Measurements from ENCODE around the gene GPNMB.
"Not testable (repeated sequence)": the region's sequence is repeated elsewhere in the genome, so short reads cannot be mapped to it uniquely, and the experiment has no call there.

GPNMB gene

GRCh38 chr7:23246555-23246954, at the start of gene GPNMB:
Gene GPNMB, plus strand, starts transcription at chr7:23246775. Its CDS starts 83 bp downstream, at chr7:23246858.
- DNase-seq (ENCODE audit: low read depth) = no peak

GRCh38 chr7:23197745-23198144, 48.8 kb upstream of the GPNMB start:
- not testable (repeated sequence) for DNase-seq (ENCODE audit: low read depth)

GRCh38 chr7:23200331-23200730, 46.2 kb upstream of the GPNMB start:
- no peak for DNase-seq (ENCODE audit: low read depth)

- DNase-seq (ENCODE audit: low read depth) = no peak
These were observed 42.3 kb upstream of the GPNMB start for GRCh38 chr7:23204241-23204640.

- DNase-seq (ENCODE audit: low read depth) = no peak
These were observed 41.0 kb upstream of the GPNMB start for GRCh38 chr7:23205577-23205908.

GRCh38 chr7:23205909-23206767, 40.4 kb upstream of the GPNMB start:
- DNase-seq (ENCODE audit: low read depth) = no peak

- DNase-seq (ENCODE audit: low read depth) = no peak
These were observed 39.6 kb upstream of the GPNMB start for GRCh38 chr7:23207021-23207420.

- DNase-seq (ENCODE audit: low read depth) = no peak
These were observed 38.7 kb upstream of the GPNMB start for GRCh38 chr7:23207884-23208283.

GRCh38 chr7:23208316-23208715, 38.3 kb upstream of the GPNMB start:
- no peak for DNase-seq (ENCODE audit: low read depth)

GRCh38 chr7:23210506-23210905, 36.1 kb upstream of the GPNMB start:
- no peak for DNase-seq (ENCODE audit: low read depth)

- no peak for DNase-seq (ENCODE audit: low read depth)
These were observed 35.0 kb upstream of the GPNMB start for GRCh38 chr7:23211589-23211988.

GRCh38 chr7:23212395-23212794, 34.2 kb upstream of the GPNMB start:
- DNase-seq (ENCODE audit: low read depth) = no peak

- no peak for DNase-seq (ENCODE audit: low read depth)
These were observed 33.7 kb upstream of the GPNMB start for GRCh38 chr7:23212841-23213240.

- no peak for DNase-seq (ENCODE audit: low read depth)
These were observed 32.8 kb upstream of the GPNMB start for GRCh38 chr7:23213755-23214154.

- no peak for DNase-seq (ENCODE audit: low read depth)
These were observed 32.2 kb upstream of the GPNMB start for GRCh38 chr7:23214423-23214822.

- no peak for DNase-seq (ENCODE audit: low read depth)
These were observed 31.6 kb upstream of the GPNMB start for GRCh38 chr7:23214938-23215337.

- no peak for DNase-seq (ENCODE audit: low read depth)
These were observed 30.6 kb upstream of the GPNMB start for GRCh38 chr7:23216021-23216420.

GRCh38 chr7:23218196-23218595, 28.4 kb upstream of the GPNMB start:
- DNase-seq (ENCODE audit: low read depth) = no peak

- no peak for DNase-seq (ENCODE audit: low read depth)
These were observed 25.8 kb upstream of the GPNMB start for GRCh38 chr7:23220690-23221305.

- no peak for DNase-seq (ENCODE audit: low read depth)
These were observed 24.0 kb upstream of the GPNMB start for GRCh38 chr7:23222439-23223030.

- not testable (repeated sequence) for DNase-seq (ENCODE audit: low read depth)
These were observed 22.2 kb upstream of the GPNMB start for GRCh38 chr7:23224364-23224763.

- DNase-seq (ENCODE audit: low read depth) = no peak
These were observed 19.6 kb upstream of the GPNMB start for GRCh38 chr7:23226844-23227450.

- DNase-seq (ENCODE audit: low read depth) = no peak
These were observed 18.2 kb upstream of the GPNMB start for GRCh38 chr7:23228412-23228811.

Measured in stimulated activated CD8-positive, alpha-beta memory T cell treated with anti-CD3 and anti-CD28 coated beads, Interleukin-7, amount 100 ng/mL, for 24 hours (primary cell).